GM18520 (cell line): ENCODE results near the gene LRMDA.
"Not testable (repeated sequence)": the region's sequence is repeated elsewhere in the genome, so short reads cannot be mapped to it uniquely, and the experiment has no call there.

ENCODE experiments used
- ATAC-seq: cut with Tn5 transposase; IDR thresholded peaks from one replicate; pipeline ENCODE4 v1.9.1; 2021; ENCODE audit not compliant: unreplicated experiment

The LRMDA gene

GRCh38 chr10:75502389-75502788, 71.0 kb downstream of the LRMDA start:
- ATAC-seq, result no peak

GRCh38 chr10:75502838-75503237, 71.4 kb downstream of the LRMDA start:
- ATAC-seq, result no peak

- ATAC-seq, result no peak
These were observed 73.9 kb downstream of the LRMDA start for GRCh38 chr10:75505293-75505692.

GRCh38 chr10:75505840-75506506, 74.5 kb downstream of the LRMDA start:
- ATAC-seq, result no peak

GRCh38 chr10:75506930-75507329, 75.5 kb downstream of the LRMDA start:
- ATAC-seq, result no peak

GRCh38 chr10:75507469-75507868, 76.0 kb downstream of the LRMDA start:
- no peak for ATAC-seq

GRCh38 chr10:75508239-75508813, 76.9 kb downstream of the LRMDA start:
- no peak for ATAC-seq

- ATAC-seq, result no peak
These were observed 77.4 kb downstream of the LRMDA start for GRCh38 chr10:75508814-75509306.

- ATAC-seq, result no peak
These were observed 78.3 kb downstream of the LRMDA start for GRCh38 chr10:75509706-75510105.

- ATAC-seq, result no peak
These were observed 79.6 kb downstream of the LRMDA start for GRCh38 chr10:75511011-75511410.

GRCh38 chr10:75512203-75512933, 80.9 kb downstream of the LRMDA start:
- no peak for ATAC-seq

- ATAC-seq, result no peak
These were observed 82.0 kb downstream of the LRMDA start for GRCh38 chr10:75513292-75513885.

- no peak for ATAC-seq
These were observed 83.4 kb downstream of the LRMDA start for GRCh38 chr10:75514830-75515229.

GRCh38 chr10:75516154-75516553, 84.7 kb downstream of the LRMDA start:
- not testable (repeated sequence) for ATAC-seq

- ATAC-seq, result not testable (repeated sequence)
These were observed 87.8 kb downstream of the LRMDA start for GRCh38 chr10:75519213-75519612.

- not testable (repeated sequence) for ATAC-seq
These were observed 89.9 kb downstream of the LRMDA start for GRCh38 chr10:75521194-75521829.

- ATAC-seq, result no peak
These were observed 93.6 kb downstream of the LRMDA start for GRCh38 chr10:75525067-75525466.

- ATAC-seq, result no peak
These were observed 94.2 kb downstream of the LRMDA start for GRCh38 chr10:75525646-75526045.

GRCh38 chr10:75527542-75527941, 96.1 kb downstream of the LRMDA start:
- ATAC-seq, result no peak

GRCh38 chr10:75528392-75528791, 97.0 kb downstream of the LRMDA start:
- ATAC-seq, result no peak

GRCh38 chr10:75530299-75530698, 98.9 kb downstream of the LRMDA start:
- no peak for ATAC-seq
